GM19324 (cell line): ENCODE data around the gene TM2D3.

Experiments used
- ATAC-seq: cut with Tn5 transposase; IDR thresholded peaks from one replicate; pipeline ENCODE4 v1.9.1; 2021; ENCODE audit warnings: mild to moderate bottlenecking, moderate library complexity; ENCODE audit not compliant: unreplicated experiment, low FRiP score

Gene TM2D3

DNA sequence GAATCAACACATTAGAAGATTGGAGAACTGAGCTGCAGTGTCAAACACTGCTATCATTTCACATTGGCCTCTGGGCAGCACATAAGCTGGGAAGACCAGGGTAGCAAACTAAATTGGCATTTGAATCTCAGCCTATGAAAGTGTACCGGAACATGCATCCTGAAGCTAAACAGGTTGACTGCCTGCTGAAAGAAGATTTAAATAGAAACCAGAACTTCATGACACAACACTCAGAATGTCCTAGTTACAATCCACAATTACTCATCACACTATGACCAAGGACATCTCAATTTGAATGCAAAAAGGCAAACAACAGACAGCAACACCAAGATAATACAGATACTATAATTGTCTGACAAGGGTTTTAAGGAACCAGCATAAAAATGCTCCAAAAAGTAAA, 26.2 kb downstream of the TM2D3 start:
- no peak for ATAC-seq

DNA sequence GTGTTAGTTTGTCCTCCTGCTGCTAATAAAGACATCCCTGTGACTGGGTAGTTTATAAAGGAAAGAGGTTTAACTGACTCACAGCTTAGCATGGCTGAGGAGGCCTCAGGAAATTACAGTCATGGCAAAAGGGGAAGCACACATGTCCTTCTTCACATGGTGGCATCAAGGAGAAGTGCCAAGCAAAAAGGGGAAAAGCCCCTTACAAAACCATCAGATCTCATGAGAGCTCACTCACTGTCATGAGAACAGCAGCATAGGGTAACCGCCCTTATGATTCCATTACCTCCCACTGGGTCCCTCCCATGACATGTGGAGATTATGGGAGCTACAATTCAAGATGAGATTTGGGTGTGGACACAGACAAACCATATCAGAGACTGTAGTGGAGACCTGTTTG, 27.0 kb downstream of the TM2D3 start:
- ATAC-seq = no peak

DNA sequence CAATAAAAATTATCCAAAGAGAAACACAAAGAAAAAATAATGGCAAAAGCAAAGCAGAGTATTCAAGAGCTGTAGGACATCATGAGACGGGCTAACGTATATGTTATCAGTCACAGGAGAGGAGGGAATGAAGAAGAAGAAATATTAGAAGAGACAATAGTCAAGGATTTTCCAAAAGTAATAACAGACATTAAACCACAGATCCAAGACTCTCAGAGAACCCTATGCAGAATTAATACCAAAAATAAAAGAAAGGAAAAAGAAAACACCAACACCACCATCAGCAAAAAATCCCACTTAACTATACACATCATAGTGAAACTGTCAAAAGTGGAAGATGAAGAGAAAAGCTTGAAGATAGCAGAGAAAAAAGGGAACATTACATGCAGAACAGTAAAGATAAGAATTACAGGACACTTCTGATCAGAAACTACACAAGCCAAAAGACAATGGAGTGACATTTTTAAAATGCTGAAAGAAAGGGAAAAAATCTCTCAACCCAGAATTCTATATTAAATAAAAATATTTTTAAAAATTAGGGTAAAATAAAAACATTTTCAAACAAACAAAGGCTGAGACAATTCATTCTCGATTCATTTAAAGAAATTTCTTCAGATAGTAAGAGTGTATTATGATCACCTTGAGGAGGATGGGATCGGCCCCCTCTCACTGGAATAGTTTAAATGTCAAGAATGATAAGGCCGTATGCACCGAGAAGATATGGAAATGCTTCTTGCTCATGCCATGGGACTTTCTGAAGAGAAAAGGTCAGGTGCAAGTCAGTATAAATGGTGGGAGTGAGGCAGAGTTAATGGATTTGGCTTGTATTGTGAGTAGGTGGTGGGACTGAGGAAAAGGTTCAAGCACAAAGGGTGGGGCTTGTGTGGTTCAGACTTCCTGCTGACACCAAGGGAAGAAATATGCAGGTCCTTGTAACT, 28.5 kb downstream of the TM2D3 start:
- ATAC-seq = no peak

DNA sequence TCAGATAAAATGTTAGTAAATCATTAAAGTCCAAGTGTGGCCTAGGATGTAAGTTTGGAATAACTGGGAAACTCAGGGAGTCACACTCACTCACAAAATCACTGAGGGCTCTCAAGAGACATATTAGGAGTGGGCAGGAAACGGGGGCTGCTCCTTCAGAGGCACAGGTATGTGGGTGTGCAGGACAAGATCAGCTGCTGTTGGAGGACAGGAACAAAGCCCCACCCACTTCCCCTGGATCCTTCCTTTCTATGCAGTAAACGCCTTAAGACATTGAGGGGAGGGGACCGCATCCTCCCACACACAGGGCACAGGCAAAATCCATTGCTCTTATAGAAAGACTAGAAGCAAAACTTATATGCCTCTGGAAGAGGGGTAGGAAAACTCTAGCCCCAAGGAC, 30.2 kb downstream of the TM2D3 start:
- no peak for ATAC-seq

DNA sequence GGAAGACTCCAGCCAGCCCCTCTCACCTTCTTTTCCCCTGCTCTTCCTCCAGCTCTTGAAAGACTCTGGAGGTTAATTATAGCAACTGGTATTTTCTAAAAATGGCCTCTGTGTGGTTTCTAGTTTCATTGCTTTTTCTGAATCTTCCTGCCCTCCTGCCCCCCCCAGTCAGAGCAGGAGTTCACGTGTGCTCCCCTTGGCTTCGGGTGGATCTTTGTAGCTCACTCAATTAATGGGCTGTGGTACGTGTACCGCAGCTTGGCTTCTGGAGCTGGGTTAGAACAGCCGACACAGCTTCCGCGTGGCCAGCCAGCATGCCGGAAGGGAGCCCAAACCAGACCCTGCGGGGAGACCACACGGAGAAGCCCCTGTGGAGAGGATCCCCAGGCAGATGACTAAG, 31.5 kb downstream of the TM2D3 start:
- ATAC-seq = no peak

DNA sequence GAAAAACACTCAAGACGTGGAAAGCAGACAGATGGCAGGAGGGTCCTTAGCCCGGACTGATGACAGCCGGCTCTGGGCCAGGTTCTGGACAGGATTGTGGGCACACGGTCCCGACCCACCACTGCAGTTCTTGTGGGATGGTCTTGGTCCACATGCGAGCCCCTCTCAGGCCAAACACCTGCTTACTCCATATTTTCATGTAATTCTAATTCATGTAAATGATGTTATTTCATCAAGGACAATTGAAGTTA, 32.6 kb downstream of the TM2D3 start:
- ATAC-seq = no peak

DNA sequence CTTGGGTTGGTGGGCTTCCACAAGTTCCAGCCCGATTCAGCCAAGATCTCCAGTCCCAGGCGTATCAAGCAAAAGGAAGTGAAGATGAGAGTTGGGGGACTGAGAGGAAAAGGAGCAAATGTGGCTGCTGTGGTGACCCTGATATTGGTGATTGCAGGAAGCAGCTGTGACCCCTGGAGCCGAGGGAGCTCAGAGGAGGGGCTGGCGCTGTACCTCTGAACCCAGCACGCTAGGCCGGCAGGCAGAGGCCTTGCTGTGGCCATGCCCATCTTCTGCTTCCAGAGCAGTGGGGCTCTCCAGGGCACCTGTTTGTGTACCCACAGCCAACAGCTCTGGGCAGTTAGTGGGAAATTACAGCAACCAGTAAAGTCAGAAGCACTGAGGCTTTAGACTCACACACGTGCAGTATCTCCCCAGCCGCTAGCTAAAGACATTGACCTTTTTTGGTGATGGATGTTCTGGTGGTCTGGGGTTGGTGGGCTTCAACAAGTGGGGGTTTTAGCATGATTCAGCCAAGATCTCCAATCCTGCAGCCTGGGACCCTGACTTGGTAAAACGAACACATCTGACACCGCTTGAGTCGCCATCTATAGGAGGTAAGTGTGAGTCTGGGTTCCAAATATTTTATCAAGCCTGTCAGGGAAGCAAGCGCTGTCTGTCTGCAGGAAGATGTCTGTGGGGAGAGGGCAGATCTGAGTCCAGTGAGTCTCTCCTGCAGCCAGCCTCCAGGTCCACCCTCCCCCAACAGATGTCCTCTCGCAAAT, 33.1 kb downstream of the TM2D3 start:
- no peak for ATAC-seq

DNA sequence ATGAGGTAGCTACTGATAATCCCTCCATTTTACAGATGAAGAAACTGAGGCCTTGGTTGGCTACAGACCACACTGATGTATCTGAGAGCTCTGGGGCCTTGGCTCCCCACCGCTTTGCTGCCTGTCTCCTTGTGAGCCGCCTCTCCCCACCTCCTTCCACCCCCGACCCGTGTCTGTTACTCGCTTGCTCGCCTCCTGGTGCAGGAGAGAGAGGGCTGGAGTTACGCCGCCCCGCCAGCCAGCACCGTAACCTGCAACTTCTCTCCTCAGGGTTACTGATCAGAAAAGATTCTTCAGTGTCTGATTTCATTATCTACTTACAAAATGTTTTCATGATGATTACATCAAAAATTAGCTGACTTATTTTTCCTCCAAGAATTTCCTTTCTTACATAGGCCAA, 34.1 kb downstream of the TM2D3 start:
- no peak for ATAC-seq

DNA sequence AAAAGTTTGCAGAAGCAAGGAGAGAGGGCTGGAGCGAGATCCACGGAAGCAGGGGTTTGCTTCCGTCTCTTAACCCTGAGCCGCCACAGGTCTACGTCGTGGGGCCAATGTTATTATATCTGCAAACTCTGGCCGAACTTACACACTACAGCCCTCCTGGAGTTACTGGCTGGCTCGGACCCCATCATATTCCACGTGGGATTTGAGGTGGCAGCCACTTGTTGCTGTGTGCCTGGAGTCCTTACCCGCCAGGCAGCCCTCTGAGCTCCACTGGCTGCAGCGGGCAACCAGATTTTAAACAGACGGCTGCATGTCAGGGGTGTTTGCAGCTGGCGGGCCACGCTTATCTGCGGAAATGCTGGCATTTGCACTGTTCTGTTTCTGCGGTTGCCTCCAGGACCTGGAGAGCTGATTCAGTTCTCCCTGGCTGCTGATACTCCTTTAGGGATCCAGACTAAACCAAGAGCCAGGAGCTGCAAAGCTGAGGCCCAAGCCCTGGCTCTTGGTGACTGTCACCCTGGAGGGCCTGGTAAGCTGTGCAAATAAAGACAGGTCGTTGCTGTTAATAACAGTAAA, 34.7 kb downstream of the TM2D3 start:
- no peak for ATAC-seq

DNA sequence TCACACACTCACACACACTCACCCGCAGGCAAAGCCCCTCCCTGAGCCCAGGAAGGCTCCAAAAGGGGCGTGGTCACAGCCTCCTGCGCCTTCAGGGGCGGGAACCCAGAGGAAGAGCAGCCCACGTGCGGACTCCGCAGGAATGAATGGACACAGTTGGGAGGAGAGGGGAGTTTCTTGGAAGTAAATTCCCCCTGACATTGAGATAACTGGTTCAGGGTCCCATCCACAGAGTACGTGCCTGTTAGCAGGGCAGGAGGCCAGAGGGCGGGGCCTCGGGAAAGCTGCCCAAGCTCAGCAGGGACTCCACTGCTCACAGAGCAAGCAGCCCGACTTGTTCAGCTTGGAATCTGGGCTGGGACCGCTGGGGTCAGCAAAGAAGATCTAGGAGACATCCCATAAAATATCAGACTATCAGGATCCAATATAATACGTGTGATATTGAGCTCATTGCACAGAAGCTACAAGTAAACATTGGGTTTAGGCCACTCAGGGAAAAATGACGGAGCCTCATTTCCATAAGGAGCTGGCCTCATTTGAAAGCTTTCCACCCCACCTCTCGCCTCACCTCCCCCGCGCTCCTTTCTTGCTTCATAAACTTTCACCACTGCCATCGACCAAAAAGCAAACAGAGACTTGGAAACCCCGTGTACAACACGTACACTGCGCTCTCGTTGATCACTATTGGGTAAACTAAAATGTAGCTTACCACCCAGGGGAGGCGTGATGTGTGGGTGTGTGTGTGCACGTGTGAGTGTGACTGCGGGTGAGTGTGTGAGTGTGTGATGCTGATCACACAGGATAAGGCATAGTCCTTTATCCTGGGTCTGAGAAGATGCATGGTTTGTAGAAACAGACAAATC, 36.0 kb downstream of the TM2D3 start:
- ATAC-seq = no peak

DNA sequence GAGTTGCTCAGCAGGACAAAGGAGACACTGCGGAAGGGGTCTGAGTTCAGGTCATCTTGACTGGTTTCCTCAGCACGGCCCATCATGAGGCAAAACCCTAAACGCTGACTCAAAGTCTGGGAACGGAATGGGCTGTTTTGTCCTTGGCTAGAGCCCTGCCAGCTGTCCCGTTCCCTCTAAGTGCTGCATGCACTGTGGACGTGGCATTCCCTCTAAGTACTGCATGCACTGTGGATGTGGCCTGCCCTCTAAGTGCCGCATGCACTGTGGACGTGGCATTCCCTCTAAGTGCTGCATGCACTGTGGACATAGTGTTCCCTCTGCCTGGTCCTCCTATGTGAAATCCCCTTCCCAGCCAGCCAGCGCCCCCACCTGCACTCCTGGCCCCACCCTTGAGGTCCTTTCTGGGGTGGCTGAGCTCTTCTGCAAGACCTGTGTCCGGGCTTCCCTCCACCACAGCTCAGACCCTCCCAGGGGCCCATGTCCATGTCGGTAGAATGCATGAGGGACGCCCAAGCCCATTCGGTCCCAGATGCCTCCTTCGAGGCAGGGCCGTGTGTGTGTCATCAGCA, 36.7 kb downstream of the TM2D3 start:
- no peak for ATAC-seq

DNA sequence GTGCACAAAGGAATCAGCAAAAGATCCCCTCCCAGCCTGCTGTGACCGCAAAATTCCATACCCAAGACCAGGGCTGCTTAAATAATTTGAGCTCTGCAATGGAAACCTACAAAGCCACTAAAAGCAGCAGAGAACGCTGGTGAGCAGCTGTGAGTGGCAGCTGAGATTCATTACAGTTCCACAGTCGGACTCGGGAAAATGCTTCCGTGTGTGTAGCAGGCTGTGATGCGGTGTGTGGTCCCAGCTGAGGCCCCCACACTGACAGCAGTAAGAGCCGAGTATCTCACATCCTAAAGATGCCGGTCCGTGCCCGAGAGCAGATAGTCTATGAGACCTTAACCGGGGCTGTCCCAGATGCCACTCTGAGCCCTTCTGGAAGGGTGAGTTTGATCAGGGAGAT, 37.4 kb downstream of the TM2D3 start:
- ATAC-seq = no peak

DNA sequence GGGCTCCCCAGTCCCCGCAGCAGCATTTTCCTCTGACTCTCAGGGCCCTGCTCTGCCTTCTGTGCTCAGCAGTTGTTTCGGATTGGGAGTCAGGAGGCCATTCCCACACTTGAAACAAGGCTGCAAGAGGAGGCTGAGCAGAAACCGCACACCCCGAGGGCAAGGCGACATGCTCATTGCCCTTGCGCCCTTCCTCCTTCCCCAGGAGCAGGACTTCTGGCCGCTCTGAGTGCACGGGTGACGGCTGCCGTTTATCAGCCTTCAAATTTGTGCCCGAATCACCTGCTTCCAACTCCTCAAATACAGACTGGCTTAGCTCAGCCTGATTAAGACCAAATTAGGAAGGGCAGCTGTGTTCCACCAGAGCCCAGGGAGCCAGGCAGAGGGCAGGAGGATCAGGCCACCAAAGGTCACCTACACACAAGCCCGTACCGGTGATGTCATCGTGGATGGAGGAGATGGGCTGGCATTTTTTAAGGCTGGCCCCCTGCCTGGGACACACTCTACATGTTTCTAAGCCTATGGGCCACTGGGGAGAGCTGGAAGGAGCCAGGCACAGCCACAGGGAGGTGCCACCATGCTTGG, 38.1 kb downstream of the TM2D3 start:
- no peak for ATAC-seq

DNA sequence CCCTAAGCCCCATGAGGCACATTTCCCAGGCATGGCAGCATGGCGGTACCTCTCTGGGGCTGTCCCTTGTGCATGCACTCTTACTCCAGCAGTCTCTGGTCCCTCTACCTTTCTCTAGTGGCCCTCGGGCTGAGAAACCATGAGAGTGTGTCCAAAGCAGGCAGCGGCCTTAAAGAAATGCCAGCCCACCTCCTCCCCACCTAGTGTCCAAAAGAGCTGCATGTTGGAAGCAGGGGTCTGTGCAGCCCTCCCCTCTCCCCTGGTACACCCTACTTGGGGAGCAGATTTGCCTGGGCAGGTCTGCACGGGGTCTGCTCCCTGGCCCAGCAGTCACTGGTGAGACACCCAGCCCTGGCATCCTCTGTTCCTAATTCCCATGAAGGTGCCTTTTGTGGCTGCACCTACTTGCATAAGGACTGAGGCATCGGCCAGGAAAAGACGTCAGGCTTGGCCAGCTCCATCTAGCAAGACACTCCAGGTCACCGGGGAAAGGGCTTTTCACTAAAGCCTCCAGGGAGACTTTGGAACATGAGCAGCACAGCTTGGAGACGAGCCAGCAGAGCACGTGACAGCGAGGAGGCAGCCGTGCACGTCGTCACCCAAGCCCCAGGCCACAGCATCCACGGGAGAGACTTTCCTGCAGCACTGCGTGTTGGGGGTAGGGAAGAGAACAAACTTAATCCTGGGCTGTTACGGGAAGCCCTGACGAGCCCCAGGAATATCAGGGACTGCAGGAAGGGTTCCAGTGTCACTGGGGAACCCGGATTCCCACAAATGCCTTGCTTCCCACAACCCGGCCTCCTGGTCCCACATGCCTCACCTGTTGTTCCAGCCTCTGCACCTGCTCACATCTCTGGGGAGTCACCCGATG, 38.8 kb downstream of the TM2D3 start:
- ATAC-seq = no peak

DNA sequence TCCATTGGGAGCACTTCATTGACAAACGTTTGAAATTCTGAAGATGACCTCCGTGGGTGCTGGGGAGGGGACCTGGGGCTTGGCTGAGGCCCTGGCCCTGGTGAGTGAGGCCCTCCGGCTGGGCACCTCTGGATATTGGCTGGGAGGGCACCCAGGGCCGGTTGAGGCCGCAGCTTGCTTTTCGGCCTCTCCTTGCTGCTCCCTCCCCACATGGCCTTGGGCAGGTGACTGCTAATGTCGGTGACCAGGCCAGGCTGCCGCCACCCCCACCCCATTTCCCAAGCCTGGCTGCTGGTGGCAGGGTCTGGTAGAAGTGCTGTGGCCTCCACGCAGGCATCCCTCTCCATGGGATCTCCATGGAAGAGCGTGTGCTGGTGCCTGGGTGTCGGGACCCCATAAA, 39.5 kb downstream of the TM2D3 start:
- no peak for ATAC-seq

DNA sequence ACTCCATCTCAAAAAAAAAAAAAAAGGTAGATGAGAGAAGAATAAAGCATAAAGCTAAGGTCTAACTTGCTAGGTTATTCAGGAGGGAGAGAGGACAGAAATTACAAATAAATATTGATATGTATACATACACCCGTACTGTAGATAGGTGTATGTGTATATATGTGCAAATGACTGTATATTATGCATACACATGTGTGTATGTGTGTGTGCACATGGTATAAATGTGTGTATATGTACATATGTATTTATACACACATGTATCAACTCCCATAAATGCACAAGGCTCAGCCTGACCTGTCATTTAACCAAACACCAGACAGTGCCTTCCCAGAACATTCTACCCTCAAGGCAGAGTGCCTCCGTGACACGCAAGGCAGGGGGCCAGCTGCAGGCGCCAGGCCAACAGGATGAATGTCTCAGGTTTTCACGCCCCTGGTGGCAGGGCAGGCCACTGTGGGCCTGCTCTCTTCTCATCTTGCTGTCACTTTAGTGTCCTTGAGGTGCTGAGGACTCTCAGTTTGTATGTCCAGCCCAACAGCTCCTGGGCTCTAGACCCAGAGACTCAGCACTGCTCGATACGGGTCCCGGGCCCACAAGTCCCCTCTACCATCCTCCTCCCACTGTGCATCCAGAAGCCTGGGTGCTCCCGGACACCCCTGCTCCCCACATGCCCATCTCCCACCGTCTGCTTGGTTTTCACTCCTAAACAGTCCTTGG, 40.4 kb downstream of the TM2D3 start:
- ATAC-seq = no peak

DNA sequence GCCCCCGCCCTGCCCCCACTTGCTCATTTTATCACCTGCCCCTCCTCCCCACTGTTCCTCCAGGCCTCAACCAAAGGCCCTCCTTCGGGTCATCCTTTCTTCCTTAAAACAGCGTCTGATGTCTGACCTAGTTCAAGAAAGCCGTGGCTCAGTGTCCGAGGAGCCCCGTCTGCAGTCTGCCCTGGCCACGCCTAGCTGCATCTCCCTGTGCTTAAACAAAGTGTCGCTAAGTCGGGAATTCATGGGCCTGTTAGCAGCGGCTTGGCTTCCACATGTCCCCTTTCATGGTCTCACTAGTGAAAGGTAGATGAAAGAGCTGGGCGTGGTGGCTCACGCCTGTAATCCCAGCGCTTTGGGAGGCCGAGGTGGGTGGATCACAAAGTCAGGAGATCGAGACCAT, 41.2 kb downstream of the TM2D3 start:
- ATAC-seq = no peak

DNA sequence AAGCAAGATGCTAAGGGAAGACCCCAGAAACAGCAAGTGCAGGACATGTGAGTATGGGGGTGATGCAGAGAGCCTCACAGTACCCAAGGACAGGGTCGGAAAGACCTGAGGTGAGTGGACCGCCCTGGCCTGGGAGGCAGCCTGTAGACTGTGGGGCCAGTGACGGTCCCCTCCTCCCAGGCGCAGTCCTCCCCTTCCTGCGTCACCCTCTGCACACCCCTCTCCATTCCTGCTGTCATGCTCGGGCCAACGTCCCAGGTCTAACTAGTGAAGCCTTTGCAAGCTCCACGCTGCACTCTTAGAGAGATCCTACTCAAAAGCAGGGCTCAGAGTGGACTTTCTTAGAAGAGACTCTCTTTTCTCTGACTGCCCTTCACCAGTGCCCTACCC, 41.6 kb downstream of the TM2D3 start:
- no peak for ATAC-seq
